ENCODE results near the gene OR2V2. TPM values are rescaled to one million over a fixed set of nuclear protein-coding genes. Genes with fewer than 3 reads are reported as not detected.

Gene OR2V2
- polyA plus RNA-seq, 1 of the 3 experiments (the other 2 are of a cell fraction) = not detected

DNA sequence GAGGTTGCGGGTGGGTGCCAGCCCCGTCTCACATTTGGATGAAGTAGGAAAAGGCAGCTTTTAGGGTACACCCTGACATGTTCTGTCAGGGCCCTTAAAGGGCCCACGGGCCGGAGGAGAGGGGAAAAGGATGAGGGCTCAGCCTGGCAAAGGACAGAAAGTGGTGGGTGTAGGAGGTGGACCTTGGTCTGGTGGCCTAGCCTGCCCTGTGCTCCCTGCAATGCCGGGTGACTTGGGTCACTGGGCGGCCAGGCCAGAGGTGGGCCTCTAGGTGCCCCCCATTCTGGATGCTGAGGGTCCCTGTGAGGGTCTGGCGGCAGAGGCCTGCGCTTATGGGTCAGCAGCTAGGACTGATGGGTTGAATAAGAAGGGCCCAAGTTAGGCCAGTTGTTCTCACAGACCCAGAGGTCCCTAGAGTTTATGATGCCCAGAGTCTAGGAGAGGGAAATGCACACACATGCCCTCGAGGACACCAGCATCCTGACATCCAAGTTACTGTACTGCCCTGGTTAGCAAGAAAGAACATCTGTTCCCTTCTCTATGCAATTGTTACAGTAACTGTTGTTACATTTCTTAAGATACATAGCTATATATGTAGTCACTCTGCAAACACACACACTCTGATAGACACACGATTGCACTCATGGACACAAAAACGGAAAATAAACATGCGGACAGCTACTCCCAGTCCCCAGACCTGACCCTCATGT lies 45.1 kb downstream of the OR2V2 start:
- Histone ChIP-seq H3K4me3 (ENCODE audit: low read depth in 2 of 2, low read length in 1 of 2) (peak overlapping the region; percentile 91 to 98), H3K27ac (ENCODE audit: low read depth in 2 of 2, low read length in 1 of 2) (peak overlapping the region; percentile 66 to 89; a peak in 3 of 4 replicates), H3K4me2 (peak overlapping the region; percentile 94), H3K79me2 (ENCODE audit: insufficient read depth) (peaks cover 6% of the 10 kb centered on the region; the same call in 1 of the 2 replicates), H2AFZ (ENCODE audit: low read depth) (peak overlapping the region; percentile 80), H3K9me2 (no peaks in the 10 kb centered on the region), H3K4me1 (ENCODE audit: control insufficient read depth in 1 of 2, insufficient read depth in 2 of 2, low read depth in 1 of 2, low read length in 1 of 2) (peaks cover 0 to 18% of the 10 kb centered on the region in 2 experiments; a peak in 1 of 4 replicates), H3K27me3 (ENCODE audit: insufficient read depth) (no peaks in the 10 kb centered on the region), H3K9ac (peak overlapping the region; percentile 89), H3K36me3 (replicated peaks in 1 of 2; ENCODE audit: control insufficient read depth in 1 of 2, insufficient read depth in 2 of 2, low read length in 1 of 2) (no peaks in the 10 kb centered on the region), H3K9me3 (no peaks in the 10 kb centered on the region), H4K20me1 (ENCODE audit: insufficient read depth) (no peaks in the 10 kb centered on the region), H3F3A (replicated peaks; ENCODE audit: insufficient read depth) (peaks cover 16% of the 10 kb centered on the region)
- no peak for TF ChIP-seq RFX5 (IDR thresholded peaks at IDR 0.05; ENCODE audit: low read length)
- no peak for TF ChIP-seq RAD21 (IDR thresholded peaks at IDR 0.05; ENCODE audit: low read length)
- no peak for TF ChIP-seq CHD2 (IDR thresholded peaks at IDR 0.05; ENCODE audit: low read length, partially characterized antibody)
- TF ChIP-seq, protein P1, sequence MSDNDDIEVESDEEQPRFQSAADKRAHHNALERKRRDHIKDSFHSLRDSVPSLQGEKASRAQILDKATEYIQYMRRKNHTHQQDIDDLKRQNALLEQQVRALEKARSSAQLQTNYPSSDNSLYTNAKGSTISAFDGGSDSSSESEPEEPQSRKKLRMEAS (IDR thresholded peaks at IDR 0.05; ENCODE audit: low read depth) = no peak
- CTCF ChIA-PET = interaction anchor here (0.7 to 7.4 kb wide), 6 partner anchors 8 to 91 kb away, joined by 3 to 72 read pairs (median 4); partner anchors contain the start of gene TRIM7
- whole genome bisulfite sequencing (ENCODE audit: low lambda C conversion rate) = 54% methylated on average over 11 of the region's 12 CpGs
- no peak for DNase-seq
- POLR2A ChIA-PET = interaction anchor here (0.6 to 1.1 kb wide), 5 partner anchors 12 to 61 kb away, joined by 3 to 5 read pairs (median 3); partner anchors contain the start of genes RACK1 and TRIM7

DNA sequence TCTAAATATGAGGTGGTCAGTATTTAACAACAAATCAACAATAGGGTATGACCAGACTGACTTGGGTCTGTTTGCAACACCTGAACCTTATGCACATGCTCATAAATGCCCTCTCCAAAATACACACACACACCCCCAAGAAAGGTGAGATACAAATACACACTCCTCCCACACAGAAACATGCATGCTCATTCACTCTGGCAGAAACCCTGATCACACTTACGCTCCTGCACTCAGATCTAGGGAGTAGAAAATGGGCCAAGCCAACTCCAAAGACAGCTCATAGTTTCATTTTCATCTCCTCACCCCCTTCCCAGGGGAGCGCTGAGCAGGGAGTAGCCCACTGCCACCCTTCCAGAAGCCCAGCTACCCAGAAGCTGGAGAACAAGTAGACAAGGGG lies 46.3 kb downstream of the OR2V2 start:
- Histone ChIP-seq H3K9ac (no peak overlapping the region), H3K4me3 (ENCODE audit: low read depth in 2 of 2, low read length in 1 of 2) (no peak overlapping the region), H3K9me3 (no peaks in the 10 kb centered on the region), H2AFZ (ENCODE audit: low read depth) (no peak overlapping the region), H4K20me1 (ENCODE audit: insufficient read depth) (no peaks in the 10 kb centered on the region), H3K27ac (ENCODE audit: low read depth in 2 of 2, low read length in 1 of 2) (no peak overlapping the region), H3K9me2 (no peaks in the 10 kb centered on the region), H3K79me2 (ENCODE audit: insufficient read depth) (peaks cover 6% of the 10 kb centered on the region; the same call in 1 of the 2 replicates), H3K4me1 (ENCODE audit: control insufficient read depth in 1 of 2, insufficient read depth in 2 of 2, low read depth in 1 of 2, low read length in 1 of 2) (peaks cover 0 to 18% of the 10 kb centered on the region in 2 experiments; a peak in 1 of 4 replicates), H3K27me3 (ENCODE audit: insufficient read depth) (no peaks in the 10 kb centered on the region), H3K4me2 (no peak overlapping the region), H3F3A (replicated peaks; ENCODE audit: insufficient read depth) (peaks cover 10% of the 10 kb centered on the region), H3K36me3 (replicated peaks in 1 of 2; ENCODE audit: control insufficient read depth in 1 of 2, insufficient read depth in 2 of 2, low read length in 1 of 2) (no peaks in the 10 kb centered on the region)
- CTCF ChIA-PET = interaction anchor here (1.6 to 7.4 kb wide), 3 partner anchors 9 to 12 kb away, joined by 4 to 72 read pairs (median 9); partner anchors contain the start of gene TRIM7
- WGBS (ENCODE audit: low lambda C conversion rate) = 84% methylated on average over 2 of the region's 2 CpGs
- DNase-seq = no peak
- POLR2A ChIA-PET = no interaction called here
- TF ChIP-seq RCOR1 (IDR thresholded peaks at IDR 0.05; ENCODE audit: low read length) = no peak
- no peak for TF ChIP-seq POLR2AphosphoS5 (IDR thresholded peaks at IDR 0.05; ENCODE audit: low read depth, low read length)
- no peak for TF ChIP-seq MEF2A (IDR thresholded peaks at IDR 0.05; ENCODE audit: borderline replicate concordance, low read depth)
- TF ChIP-seq SMC3 (IDR thresholded peaks at IDR 0.05; ENCODE audit: low read depth, low read length) = no peak
- TF ChIP-seq TEAD4 (IDR thresholded peaks at IDR 0.05; ENCODE audit: borderline replicate concordance, insufficient read depth) = no peak
- TF ChIP-seq CHD2 (IDR thresholded peaks at IDR 0.05; ENCODE audit: low read length, partially characterized antibody) = no peak
- no peak for TF ChIP-seq ELF1 (IDR thresholded peaks at IDR 0.05)
- TF ChIP-seq, protein P1 (IDR thresholded peaks at IDR 0.05; ENCODE audit: low read depth) = no peak
- no peak for TF ChIP-seq RAD21 (IDR thresholded peaks at IDR 0.05; ENCODE audit: low read length)
- TF ChIP-seq, protein P2, sequence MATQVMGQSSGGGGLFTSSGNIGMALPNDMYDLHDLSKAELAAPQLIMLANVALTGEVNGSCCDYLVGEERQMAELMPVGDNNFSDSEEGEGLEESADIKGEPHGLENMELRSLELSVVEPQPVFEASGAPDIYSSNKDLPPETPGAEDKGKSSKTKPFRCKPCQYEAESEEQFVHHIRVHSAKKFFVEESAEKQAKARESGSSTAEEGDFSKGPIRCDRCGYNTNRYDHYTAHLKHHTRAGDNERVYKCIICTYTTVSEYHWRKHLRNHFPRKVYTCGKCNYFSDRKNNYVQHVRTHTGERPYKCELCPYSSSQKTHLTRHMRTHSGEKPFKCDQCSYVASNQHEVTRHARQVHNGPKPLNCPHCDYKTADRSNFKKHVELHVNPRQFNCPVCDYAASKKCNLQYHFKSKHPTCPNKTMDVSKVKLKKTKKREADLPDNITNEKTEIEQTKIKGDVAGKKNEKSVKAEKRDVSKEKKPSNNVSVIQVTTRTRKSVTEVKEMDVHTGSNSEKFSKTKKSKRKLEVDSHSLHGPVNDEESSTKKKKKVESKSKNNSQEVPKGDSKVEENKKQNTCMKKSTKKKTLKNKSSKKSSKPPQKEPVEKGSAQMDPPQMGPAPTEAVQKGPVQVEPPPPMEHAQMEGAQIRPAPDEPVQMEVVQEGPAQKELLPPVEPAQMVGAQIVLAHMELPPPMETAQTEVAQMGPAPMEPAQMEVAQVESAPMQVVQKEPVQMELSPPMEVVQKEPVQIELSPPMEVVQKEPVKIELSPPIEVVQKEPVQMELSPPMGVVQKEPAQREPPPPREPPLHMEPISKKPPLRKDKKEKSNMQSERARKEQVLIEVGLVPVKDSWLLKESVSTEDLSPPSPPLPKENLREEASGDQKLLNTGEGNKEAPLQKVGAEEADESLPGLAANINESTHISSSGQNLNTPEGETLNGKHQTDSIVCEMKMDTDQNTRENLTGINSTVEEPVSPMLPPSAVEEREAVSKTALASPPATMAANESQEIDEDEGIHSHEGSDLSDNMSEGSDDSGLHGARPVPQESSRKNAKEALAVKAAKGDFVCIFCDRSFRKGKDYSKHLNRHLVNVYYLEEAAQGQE (IDR thresholded peaks at IDR 0.05; ENCODE audit: low read depth, low read length) = no peak
- TF ChIP-seq FOXM1 (IDR thresholded peaks at IDR 0.05; ENCODE audit: low read depth) = no peak
- TF ChIP-seq, protein P3, sequence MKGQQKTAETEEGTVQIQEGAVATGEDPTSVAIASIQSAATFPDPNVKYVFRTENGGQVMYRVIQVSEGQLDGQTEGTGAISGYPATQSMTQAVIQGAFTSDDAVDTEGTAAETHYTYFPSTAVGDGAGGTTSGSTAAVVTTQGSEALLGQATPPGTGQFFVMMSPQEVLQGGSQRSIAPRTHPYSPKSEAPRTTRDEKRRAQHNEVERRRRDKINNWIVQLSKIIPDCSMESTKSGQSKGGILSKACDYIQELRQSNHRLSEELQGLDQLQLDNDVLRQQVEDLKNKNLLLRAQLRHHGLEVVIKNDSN (IDR thresholded peaks at IDR 0.05; ENCODE audit: borderline replicate concordance, low read depth) = no peak
- TF ChIP-seq TCF12 (IDR thresholded peaks at IDR 0.05) = no peak
- TF ChIP-seq, protein P4, sequence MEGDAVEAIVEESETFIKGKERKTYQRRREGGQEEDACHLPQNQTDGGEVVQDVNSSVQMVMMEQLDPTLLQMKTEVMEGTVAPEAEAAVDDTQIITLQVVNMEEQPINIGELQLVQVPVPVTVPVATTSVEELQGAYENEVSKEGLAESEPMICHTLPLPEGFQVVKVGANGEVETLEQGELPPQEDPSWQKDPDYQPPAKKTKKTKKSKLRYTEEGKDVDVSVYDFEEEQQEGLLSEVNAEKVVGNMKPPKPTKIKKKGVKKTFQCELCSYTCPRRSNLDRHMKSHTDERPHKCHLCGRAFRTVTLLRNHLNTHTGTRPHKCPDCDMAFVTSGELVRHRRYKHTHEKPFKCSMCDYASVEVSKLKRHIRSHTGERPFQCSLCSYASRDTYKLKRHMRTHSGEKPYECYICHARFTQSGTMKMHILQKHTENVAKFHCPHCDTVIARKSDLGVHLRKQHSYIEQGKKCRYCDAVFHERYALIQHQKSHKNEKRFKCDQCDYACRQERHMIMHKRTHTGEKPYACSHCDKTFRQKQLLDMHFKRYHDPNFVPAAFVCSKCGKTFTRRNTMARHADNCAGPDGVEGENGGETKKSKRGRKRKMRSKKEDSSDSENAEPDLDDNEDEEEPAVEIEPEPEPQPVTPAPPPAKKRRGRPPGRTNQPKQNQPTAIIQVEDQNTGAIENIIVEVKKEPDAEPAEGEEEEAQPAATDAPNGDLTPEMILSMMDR (IDR thresholded peaks at IDR 0.05) = no peak
- TF ChIP-seq FOSL2 (IDR thresholded peaks at IDR 0.05; ENCODE audit: borderline replicate concordance, low read depth) = no peak
- TF ChIP-seq, protein P5, sequence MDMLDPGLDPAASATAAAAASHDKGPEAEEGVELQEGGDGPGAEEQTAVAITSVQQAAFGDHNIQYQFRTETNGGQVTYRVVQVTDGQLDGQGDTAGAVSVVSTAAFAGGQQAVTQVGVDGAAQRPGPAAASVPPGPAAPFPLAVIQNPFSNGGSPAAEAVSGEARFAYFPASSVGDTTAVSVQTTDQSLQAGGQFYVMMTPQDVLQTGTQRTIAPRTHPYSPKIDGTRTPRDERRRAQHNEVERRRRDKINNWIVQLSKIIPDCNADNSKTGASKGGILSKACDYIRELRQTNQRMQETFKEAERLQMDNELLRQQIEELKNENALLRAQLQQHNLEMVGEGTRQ (IDR thresholded peaks at IDR 0.05; ENCODE audit: borderline replicate concordance, low read depth, low read length) = no peak
- no peak for TF ChIP-seq GABPA (IDR thresholded peaks at IDR 0.05; ENCODE audit: low read depth)

All from SK-N-SH (cell line).